ENCODE data around the gene ITPRID2.

GRCh38 chr2:181978351-181979150, 87.0 kb downstream of the ITPRID2 start:
- no peak for TF ChIP-seq CTCF (IDR thresholded peaks at IDR 0.05; ENCODE audit: insufficient read depth, low read length, poor library complexity, severe bottlenecking)
- no peak for TF ChIP-seq EZH2phosphoT487 (conservative IDR thresholded peaks at IDR 0.05; ENCODE audit: low read length)

All from SU-DHL-6 (cell line).